Fibroblast of lung (primary cell): Measurements from ENCODE around the gene MORN1. TPM values are rescaled to one million over a fixed set of nuclear protein-coding genes. Genes with fewer than 3 reads are reported as not detected.
"Not testable (repeated sequence)": the region's sequence is repeated elsewhere in the genome, so short reads cannot be mapped to it uniquely, and the experiment has no call there.

ENCODE experiments used
- DNase-seq, 2 donors: peaks; one replicate each; pipeline versions ENCODE4 v3.0.0 to v3.0.0-alpha.2; 2010; ENCODE audit warnings: low read depth in 2 of 2
- H2AFZ ChIP-seq: 2 replicates; pipeline ENCODE4 v1.5.1; 2012; ENCODE audit warnings: low read length, control low read depth, inconsistent platforms
- H3K27ac ChIP-seq: 2 replicates; pipeline ENCODE4 v1.5.1; 2011; ENCODE audit warnings: low read length, control low read depth; ENCODE audit not compliant: insufficient read depth
- H3K27me3 ChIP-seq: 2 replicates; pipeline ENCODE4 v1.5.1; 2011; ENCODE audit warnings: mild to moderate bottlenecking, low read length; ENCODE audit not compliant: control insufficient read depth, insufficient read depth
- H3K36me3 ChIP-seq: 2 replicates; pipeline ENCODE4 v1.5.1; 2011; ENCODE audit warnings: low read length; ENCODE audit not compliant: control insufficient read depth, insufficient read depth
- H3K4me1 ChIP-seq: 2 replicates; pipeline ENCODE4 v1.5.1; 2011; ENCODE audit warnings: low read length; ENCODE audit not compliant: control insufficient read depth, insufficient read depth; ENCODE audit errors: extremely low read depth
- H3K4me2 ChIP-seq: 2 replicates; pipeline ENCODE4 v1.5.1; 2011; ENCODE audit warnings: low read length, control low read depth; ENCODE audit not compliant: insufficient read depth; ENCODE audit errors: extremely low read depth
- H3K4me3 ChIP-seq, 4 experiments: fragments of 200-600 bp in 1 of 4; sonication (generic) in 1 of 4; replicated peaks in 1 of 4; 2 replicates each; pipeline ENCODE4 v1.5.1; 2011 to 2016; ENCODE audit warnings: low read length in 4 of 4, low read depth in 3 of 4, mild to moderate bottlenecking in 3 of 4, control low read depth in 2 of 4, inconsistent platforms in 1 of 4, mixed read lengths in 1 of 4; ENCODE audit not compliant: insufficient read depth in 1 of 4; ENCODE audit errors: control extremely low read depth in 1 of 4
- H3K79me2 ChIP-seq: 2 replicates; pipeline ENCODE4 v1.5.1; 2012; ENCODE audit warnings: mild to moderate bottlenecking, low read length, inconsistent platforms; ENCODE audit not compliant: control insufficient read depth, insufficient read depth
- H3K9ac ChIP-seq: 2 replicates; pipeline ENCODE4 v1.5.1; 2011; ENCODE audit warnings: mild to moderate bottlenecking, low read length, control low read depth; ENCODE audit not compliant: insufficient read depth
- H3K9me3 ChIP-seq: 2 replicates; pipeline ENCODE4 v1.5.1; 2012; ENCODE audit warnings: low read depth, low read length; ENCODE audit not compliant: control insufficient read depth, insufficient read depth
- H4K20me1 ChIP-seq: 2 replicates; pipeline ENCODE4 v1.5.1; 2011; ENCODE audit warnings: low read length; ENCODE audit not compliant: control insufficient read depth, insufficient read depth; ENCODE audit errors: extremely low read depth
- CTCF ChIP-seq, 2 donors: IDR thresholded peaks in 1 of 2; conservative IDR thresholded peaks in 1 of 2; 1 replicate in 1 of 2; 2 replicates in 1 of 2; pipeline ENCODE4 v1.5.1; 2011 to 2012; ENCODE audit warnings: low read length in 2 of 2, control low read depth in 1 of 2, inconsistent platforms in 1 of 2, low read depth in 1 of 2, mild to moderate bottlenecking in 1 of 2
- EZH2 ChIP-seq: IDR thresholded peaks from 2 replicates; pipeline ENCODE4 v1.5.1; 2012; ENCODE audit warnings: low read length, control low read depth, mild to moderate bottlenecking; ENCODE audit errors: missing control alignments
- polyA plus RNA-seq, 2 donors: library from polyadenylated mRNA; depleted of rRNA in 1 of 2; stranded (reverse) in 1 of 2; unstranded in 1 of 2; fragments of >200 nt; gene quantifications; 2 replicates each; pipeline ENCODE4 v1.2.1, GENCODE V29; 2011 to 2012; ENCODE audit warnings: missing spikeins in 1 of 2
- total RNA-seq: library from RNA; depleted of rRNA; stranded (reverse); fragments of >200 nt; gene quantifications from 2 replicates; pipeline ENCODE4 v1.2.1, GENCODE V29; 2014

MORN1 gene
- total and polyA plus RNA-seq, 2 donors (not counting 1 experiment from before 2014, with no cell fraction given) = 3.5 to 10.6 TPM

- no peak for DNase-seq
- Histone ChIP-seq H3K9me3 (no peaks in the 10 kb centered on the region), H3K9ac (no peak overlapping the region), H2AFZ (no peak overlapping the region), H3K4me2 (no peak overlapping the region), H4K20me1 (no peaks in the 10 kb centered on the region), H3K4me3 (no peak overlapping the region), H3K4me1 (peaks cover 11% of the 10 kb centered on the region), H3K27ac (no peak overlapping the region), H3K79me2 (no peaks in the 10 kb centered on the region), H3K36me3 (no peaks in the 10 kb centered on the region), H3K27me3 (no peaks in the 10 kb centered on the region)
- TF ChIP-seq CTCF (conservative IDR thresholded peaks at IDR 0.05 in 1 of 2, IDR thresholded peaks at IDR 0.05 in 1 of 2; ENCODE audit: low read depth in 1 of 2, low read length in 2 of 2) = no peak
- TF ChIP-seq EZH2 = no peak
These were observed 62.5 kb downstream of the MORN1 start for GRCh38 chr1:2328676-2329455.

- Histone ChIP-seq H3K27me3 (no peaks in the 10 kb centered on the region), H3K79me2 (no peaks in the 10 kb centered on the region), H3K4me2 (no peak overlapping the region), H3K9ac (no peak overlapping the region), H3K4me1 (peaks cover 11% of the 10 kb centered on the region), H3K27ac (no peak overlapping the region), H2AFZ (no peak overlapping the region), H3K9me3 (no peaks in the 10 kb centered on the region), H4K20me1 (no peaks in the 10 kb centered on the region), H3K4me3 (no peak overlapping the region), H3K36me3 (no peaks in the 10 kb centered on the region)
- TF ChIP-seq CTCF (conservative IDR thresholded peaks at IDR 0.05 in 1 of 2, IDR thresholded peaks at IDR 0.05 in 1 of 2; ENCODE audit: low read depth in 1 of 2, low read length in 2 of 2) = no peak
- no peak for TF ChIP-seq EZH2
- no peak for DNase-seq
These were observed 63.5 kb downstream of the MORN1 start for GRCh38 chr1:2327841-2328240.

- H3K27ac ChIP-seq, H3K9ac ChIP-seq, H2AFZ ChIP-seq, H3K4me2 ChIP-seq, H3K27me3 ChIP-seq, H3K4me3 ChIP-seq, H3K36me3 ChIP-seq, H4K20me1 ChIP-seq, H3K79me2 ChIP-seq, DNase-seq, H3K9me3 ChIP-seq: not testable (repeated sequence)
- peaks cover 11% of the 10 kb centered on the region for H3K4me1 ChIP-seq
These were observed 64.2 kb downstream of the MORN1 start for GRCh38 chr1:2327162-2327561.
